HG02938 (cell line): ENCODE measurements around the gene CRADD.
"Not testable (repeated sequence)": the region's sequence is repeated elsewhere in the genome, so short reads cannot be mapped to it uniquely, and the experiment has no call there.

Source experiments
- ATAC-seq: cut with Tn5 transposase; IDR thresholded peaks from one replicate; pipeline ENCODE4 v1.9.1; 2021; ENCODE audit warnings: mild to moderate bottlenecking, moderate library complexity; ENCODE audit not compliant: unreplicated experiment

Gene CRADD

DNA sequence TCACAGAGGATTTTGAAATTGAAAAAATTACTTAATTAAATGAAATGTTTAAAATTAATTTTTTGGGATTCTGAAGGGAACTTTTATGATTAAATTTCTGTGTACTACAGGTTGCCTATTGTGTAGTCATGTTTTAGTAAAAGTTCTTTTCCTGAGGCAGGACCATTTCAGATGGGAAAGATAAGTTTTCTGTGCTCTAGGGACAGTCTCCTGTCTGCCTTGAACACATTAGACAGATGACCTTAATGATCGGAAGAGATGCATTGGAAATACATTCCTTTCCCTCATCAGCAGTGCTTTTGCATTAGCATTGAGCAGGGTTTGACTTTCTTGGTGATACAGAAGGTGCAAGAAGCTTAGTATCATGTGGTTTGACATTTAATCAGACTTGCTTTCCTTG, 28.1 kb downstream of the CRADD start:
- no peak for ATAC-seq

DNA sequence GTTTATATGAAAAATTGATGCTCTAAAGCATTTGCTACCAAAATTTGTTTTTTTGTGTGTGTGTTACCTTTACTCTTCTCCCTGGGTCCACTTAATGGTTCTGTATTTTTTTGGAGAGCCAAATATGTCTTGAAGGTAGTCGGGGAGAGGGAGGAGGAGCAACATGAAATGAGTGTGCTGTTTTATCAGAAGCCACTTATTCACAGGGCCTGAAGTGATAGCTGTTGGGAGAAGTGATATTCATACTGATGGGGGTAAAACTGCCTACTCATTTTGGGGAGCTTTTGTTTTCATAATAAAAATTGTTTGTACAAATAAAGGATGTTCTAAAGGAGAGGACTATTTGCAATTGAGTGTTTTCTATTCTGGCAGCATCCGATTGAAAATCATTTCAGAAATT, 29.2 kb downstream of the CRADD start:
- ATAC-seq, result no peak

DNA sequence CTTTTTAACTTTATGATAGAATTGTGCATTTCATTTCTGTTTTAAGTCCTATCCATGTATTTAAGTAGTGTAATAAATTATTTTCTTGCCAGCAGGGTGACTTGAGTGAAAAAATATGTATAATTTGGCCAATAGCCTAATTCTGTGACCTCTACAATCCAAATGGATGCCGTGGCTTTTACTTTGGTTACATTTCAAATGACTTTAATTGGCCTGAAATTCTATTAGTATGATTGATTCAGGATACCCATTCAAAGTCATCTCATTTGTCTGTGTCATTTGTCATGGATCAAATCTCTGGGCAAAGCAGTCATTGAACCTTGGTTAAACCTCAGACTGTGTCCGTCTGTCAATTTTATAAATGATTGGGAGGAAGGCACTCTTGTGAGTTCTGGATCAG, 29.6 kb downstream of the CRADD start:
- ATAC-seq, result no peak

DNA sequence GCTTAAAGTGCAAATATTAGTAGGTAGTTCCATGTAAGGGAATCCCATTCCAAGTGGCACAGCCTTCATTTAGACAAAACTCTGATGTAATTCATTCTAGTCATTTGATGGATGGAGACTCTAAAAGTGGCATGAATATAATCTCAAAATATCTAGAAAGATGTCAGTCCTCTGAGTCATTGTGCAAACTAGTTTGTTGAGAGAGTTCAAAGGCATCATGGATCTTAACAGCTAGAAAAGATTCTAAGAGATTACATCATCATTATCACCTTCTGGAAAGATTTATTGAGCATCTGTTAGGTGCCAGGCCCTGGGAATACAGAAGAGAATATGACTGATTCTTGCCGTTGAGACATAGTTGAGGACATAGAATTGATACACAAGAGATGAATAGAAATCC, 30.7 kb downstream of the CRADD start:
- no peak for ATAC-seq

DNA sequence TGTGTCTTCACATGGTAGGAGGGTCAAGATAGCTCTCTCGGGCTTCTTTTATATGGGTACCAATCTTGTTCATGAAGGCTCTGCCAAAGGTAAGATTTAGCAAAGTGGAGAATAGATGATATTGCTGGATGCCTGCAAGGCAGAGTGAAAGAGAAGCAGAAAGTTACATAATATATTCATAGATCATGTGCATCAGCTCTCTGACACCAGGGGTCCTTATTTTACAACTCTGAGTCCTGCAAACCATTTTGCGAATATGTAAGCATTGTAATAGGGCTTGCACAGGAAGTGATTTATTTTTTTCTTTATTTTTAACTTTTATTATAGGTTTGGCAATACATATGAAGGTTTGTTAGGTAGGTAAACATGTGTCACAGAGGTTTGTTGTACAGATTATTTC, 31.8 kb downstream of the CRADD start:
- no peak for ATAC-seq

- ATAC-seq, result no peak
Measured at GRCh38 chr12:93709386-93709785, 32.2 kb downstream of the CRADD start.

GRCh38 chr12:93710574-93710926, 33.4 kb downstream of the CRADD start:
- ATAC-seq, result no peak

GRCh38 chr12:93711502-93711901, 34.3 kb downstream of the CRADD start:
- ATAC-seq, result not testable (repeated sequence)

DNA sequence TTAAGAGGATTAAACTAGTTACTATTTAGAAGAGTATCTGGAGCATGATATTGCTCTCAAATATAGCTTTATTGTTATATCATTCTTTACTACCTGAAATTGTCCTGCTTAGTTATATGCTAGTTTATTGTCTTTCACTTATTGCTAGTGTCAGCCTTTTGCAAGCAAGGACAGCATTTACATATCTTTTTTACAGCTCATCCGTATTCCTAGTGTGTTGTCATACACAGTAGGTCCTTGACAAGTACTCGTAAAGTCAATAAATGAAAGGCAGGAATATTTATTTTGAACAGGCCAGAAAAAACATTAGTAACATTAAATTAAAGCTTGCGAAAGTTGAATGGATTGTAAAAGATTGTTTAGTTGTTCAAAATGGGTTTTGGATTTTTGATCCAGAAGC, 35.0 kb downstream of the CRADD start:
- ATAC-seq, result no peak

DNA sequence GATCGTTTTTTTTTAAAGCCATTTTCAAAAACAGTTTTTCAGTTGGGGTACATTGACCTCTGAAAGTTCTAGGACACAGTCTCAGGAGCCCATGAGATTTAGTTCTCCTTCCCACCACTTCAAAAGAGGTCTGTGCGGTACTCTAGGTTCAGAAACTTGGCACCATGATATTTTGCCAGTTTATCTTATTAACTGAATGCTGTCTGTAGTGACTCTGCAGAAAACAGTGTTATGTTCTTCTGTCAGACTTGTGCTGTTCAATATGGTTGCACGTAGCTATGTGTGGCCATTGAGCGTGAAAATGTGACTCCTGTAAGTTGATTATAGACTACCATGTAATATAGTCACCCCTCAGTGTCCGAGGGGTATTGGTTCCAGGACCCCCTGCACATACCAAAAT, 35.9 kb downstream of the CRADD start:
- no peak for ATAC-seq

DNA sequence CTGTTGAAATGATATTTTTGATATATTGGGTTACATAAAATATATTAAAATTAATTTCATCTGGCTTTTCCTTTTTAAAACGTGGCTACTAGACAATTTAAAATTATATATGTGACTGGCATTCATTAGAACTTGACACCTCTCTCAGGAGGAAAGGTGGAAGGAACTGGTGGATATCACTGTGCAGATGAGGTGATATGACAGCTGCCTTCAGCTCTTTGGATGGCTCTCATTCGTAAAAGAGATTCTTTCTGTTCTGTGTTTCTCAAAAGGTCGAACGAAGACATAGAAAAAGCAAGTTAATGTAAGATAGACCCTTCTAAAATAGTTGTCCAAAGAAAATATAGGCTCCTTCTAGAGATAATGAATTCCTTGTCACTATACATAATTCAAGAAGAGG, 36.6 kb downstream of the CRADD start:
- no peak for ATAC-seq

DNA sequence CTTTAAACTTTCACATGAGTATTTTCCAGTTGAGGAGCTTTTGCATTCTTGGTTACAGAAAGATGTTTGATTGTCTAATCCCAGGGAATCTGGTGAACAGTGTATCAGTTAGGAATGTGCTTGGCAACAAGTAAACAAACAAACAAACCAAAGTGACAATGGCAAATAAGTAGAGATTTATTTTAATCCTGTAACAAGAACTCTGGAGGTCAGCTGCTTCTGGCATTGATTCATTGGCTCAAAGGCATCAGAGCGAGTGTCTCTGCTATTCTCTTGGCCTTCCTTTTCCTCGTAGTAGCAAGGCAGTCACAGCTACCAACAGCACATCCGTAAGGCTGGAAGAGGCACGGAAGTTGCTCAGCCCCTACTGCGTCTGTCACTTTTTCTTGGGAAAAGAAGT, 37.2 kb downstream of the CRADD start:
- ATAC-seq, result no peak

GRCh38 chr12:93719710-93720109, 42.5 kb downstream of the CRADD start:
- ATAC-seq, result no peak

DNA sequence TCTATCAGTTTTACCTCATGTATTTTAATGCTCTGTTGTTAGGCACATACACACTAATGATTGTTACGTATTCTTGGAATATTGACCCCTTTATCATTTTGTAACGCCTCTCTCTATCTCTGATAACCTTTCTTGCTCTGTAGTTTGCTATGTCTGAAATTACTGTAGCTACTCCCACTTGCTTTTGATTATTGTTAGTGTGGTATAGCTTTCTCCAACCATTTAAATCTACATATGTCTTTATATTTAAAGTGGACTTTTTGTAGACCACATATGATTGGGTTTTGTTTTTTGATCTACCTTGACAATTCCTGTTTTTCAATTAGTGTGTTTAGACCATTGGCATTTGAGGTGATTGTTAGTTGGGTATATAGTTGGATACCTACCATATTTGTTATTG, 43.4 kb downstream of the CRADD start:
- no peak for ATAC-seq

DNA sequence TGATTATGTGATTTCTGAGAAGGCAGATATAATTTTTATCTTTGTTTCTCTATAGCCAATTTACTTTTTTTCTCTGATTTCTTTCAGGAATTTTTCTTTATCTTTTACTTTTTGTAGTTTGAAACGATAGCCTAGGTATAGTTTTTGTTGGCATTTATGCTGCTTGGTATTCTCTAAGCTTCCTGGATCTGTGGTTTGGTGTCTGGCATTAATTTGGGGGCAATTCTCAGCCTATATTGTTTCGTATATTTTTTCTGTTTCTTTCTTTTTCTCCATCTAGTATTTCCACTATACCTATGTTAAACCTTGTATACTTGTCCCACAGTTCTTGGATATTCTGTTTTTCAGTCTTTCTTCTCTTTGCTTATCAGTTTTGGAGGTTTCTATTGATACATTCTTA, 45.0 kb downstream of the CRADD start:
- no peak for ATAC-seq

DNA sequence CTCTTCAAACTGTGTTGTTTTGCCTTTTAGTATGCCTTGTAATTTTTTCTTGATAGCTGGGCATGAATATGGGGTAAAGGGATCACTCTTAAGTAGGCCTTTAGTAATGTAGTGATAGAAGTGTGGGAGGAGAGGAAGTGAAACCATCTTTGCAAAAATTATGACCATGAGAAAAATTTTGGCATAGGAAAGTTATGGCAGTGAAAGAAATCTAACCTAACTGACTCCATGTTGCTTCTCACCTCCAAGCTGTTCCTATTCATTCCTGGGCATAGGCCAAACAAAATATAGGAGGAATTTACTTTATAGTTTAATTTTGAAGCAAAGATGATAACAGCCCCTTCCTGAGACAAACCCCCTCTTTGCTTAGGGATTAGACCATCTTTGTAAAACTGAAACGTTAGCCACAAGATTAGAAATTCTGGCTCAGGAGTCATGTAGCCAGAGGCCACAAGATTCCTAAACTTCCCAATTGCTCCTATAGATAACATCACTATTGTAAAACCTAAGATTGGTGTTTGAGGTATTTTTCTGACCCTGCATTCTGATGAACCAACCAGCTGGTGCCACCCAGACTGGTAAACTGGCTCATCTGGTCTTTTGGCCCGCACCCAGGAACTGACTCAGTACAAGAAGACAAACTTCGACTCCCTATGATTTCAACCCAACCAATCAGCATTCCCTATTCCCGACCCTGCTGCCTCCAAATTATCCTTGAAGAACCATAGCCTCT, 45.8 kb downstream of the CRADD start:
- no peak for ATAC-seq

- no peak for ATAC-seq
Measured at GRCh38 chr12:93723568-93723930, 46.4 kb downstream of the CRADD start.

DNA sequence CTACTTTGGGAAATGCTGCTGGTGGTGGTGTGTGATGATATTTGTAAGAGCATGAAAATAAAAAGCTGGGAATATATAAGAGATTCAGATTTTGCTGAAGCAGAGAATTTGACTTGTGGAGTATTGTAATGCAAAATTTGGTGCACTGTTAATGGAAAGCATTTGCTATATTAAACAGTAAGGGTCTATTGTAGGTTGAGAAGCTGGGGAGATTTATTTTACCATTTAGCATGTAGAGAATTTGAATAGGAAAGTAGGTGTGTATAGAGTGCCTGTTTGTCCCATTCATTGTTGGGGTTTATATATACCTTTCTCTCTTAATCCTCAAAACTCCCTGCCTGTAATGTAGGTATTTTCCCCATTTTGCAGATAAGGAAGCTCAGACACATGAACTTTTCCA, 48.4 kb downstream of the CRADD start:
- no peak for ATAC-seq

DNA sequence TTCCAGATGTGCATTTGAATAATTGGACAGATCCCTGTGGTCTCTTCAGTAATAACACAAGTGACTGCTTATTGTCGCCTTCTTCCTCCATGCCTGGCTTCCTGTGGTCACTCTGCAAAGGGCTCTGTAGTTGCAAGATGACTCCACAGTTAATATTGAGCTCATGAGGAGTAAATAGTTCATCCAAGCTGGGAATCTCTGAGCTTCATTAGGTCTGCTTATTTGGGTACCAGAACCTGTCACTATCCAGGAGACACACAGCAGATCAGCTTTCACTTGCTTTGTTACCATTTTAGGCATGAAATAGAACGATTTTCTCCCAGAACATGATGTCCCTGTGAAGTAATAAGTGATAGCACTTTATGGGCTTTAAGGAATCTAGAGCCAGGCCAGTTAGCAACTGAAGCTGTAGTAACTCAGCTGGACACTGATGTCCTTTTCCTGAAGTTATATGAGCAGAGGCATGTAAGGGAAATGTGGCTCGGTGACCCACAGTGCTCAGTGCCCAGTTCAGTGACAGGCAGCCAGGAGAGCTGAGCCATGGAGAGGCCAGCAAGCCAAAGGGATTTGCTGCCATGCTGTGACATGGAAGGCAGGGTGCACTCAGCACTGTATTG, 50.1 kb downstream of the CRADD start:
- no peak for ATAC-seq

GRCh38 chr12:93727911-93728310, 50.7 kb downstream of the CRADD start:
- ATAC-seq, result no peak

- ATAC-seq, result no peak
Measured at GRCh38 chr12:93729934-93730333, 52.8 kb downstream of the CRADD start.

DNA sequence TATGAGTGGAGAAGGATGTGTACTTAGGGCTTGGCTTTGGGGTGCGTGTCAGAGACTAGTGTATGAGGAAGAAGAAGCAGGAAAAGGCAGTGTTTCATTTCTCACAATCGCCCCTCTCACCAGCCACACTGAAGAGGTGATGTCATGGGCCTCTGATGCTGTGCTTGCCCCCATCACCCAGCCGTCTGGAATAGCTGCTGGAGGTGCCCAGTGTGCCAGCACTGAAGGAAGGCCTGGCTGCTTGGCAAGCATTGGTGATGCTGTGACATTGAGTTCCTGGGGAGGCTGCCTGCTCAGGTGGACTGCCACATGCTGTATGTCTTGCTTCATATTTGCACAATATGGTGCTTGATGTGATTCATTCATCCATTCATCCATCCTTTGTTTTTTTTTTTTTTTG, 56.2 kb downstream of the CRADD start:
- ATAC-seq, result no peak

DNA sequence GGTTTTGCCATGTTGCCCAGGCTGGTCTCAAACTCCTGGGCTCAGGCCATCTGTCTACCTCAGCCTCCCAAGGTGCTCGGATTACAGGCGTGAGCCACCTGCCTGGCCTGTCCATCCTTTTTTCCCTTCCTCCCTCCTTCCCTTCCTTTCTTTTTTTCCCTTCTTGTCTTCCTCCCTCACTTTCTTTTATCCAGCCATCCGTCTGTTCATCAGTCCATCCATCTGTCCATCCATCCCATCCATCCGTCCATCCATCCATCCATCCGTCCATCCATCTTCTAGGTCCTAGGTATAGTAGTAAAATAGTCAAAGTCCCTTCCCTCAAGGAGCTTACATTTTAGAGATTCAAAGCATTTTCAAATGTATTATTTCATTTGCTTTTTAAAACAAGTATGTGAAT, 56.8 kb downstream of the CRADD start:
- ATAC-seq, result no peak
